NCI-H2107 (cell line): ENCODE results near the gene TMEM17.

Source experiments
- DNase-seq: peaks from one replicate; lab custom pipeline; 2025; lab: John Stamatoyannopoulos, UW

TMEM17 gene

GRCh38 chr2:62511636-62512035, 5.6 kb upstream of the TMEM17 start:
- DNase-seq, result no peak

- no peak for DNase-seq
Observed at GRCh38 chr2:62506421-62506750, 391 bp upstream of the TMEM17 start.

GRCh38 chr2:62505109-62505749, 766 bp downstream of the TMEM17 start:
- DNase-seq, result no peak

- DNase-seq, result no peak
Observed at GRCh38 chr2:62504657-62505056, 1.3 kb downstream of the TMEM17 start.

GRCh38 chr2:62501794-62502500, 4.0 kb downstream of the TMEM17 start:
- no peak for DNase-seq

- no peak for DNase-seq
Observed at GRCh38 chr2:62501069-62501468, 4.9 kb downstream of the TMEM17 start.

- no peak for DNase-seq
Observed at GRCh38 chr2:62499430-62500060, 6.5 kb downstream of the TMEM17 start.

GRCh38 chr2:62498739-62499138, 7.3 kb downstream of the TMEM17 start:
- DNase-seq, result no peak

GRCh38 chr2:62495761-62496160, 10.2 kb downstream of the TMEM17 start:
- no peak for DNase-seq

- DNase-seq, result no peak
Observed at GRCh38 chr2:62492048-62492447, 13.9 kb downstream of the TMEM17 start.

- DNase-seq, result no peak
Observed at GRCh38 chr2:62489702-62490101, 16.3 kb downstream of the TMEM17 start.

- DNase-seq, result no peak
Observed at GRCh38 chr2:62489162-62489561, 16.8 kb downstream of the TMEM17 start.

- no peak for DNase-seq
Observed at GRCh38 chr2:62486439-62486765, 19.6 kb downstream of the TMEM17 start.

GRCh38 chr2:62485761-62486438, 20.1 kb downstream of the TMEM17 start:
- no peak for DNase-seq

- DNase-seq, result no peak
Observed at GRCh38 chr2:62482558-62483352, 23.2 kb downstream of the TMEM17 start.

- DNase-seq, result no peak
Observed at GRCh38 chr2:62479917-62480316, 26.1 kb downstream of the TMEM17 start.

- no peak for DNase-seq
Observed at GRCh38 chr2:62478093-62478580, 27.9 kb downstream of the TMEM17 start.

GRCh38 chr2:62477573-62477972, 28.4 kb downstream of the TMEM17 start:
- DNase-seq, result no peak

- peak; percentile 43 for DNase-seq
Observed at GRCh38 chr2:62475172-62476011, 30.6 kb downstream of the TMEM17 start.

- no peak for DNase-seq
Observed at GRCh38 chr2:62474176-62474575, 31.8 kb downstream of the TMEM17 start.

- DNase-seq, result no peak
Observed at GRCh38 chr2:62473246-62473827, 32.7 kb downstream of the TMEM17 start.
